GM12878 (cell line): ENCODE results near the gene UBE2E1. TPM values are rescaled to one million over a fixed set of nuclear protein-coding genes. Genes with fewer than 3 reads are reported as not detected.

Experiments used
- ATAC-seq: fragments of 200-7000 bp; cut with Tn5 transposase; 3 replicates; pipeline ENCODE4 v1.9.1; 2020; ENCODE audit warnings: mild to moderate bottlenecking, moderate library complexity
- BruUV-seq: library from RNA; stranded (reverse); fragments of 400-500 nt; replicated peaks from 2 replicates; lab custom pipeline; 2021; lab: Mats Ljungman, UMichigan
- CTCF ChIA-PET: fragments of 300-600 bp; sonication (Branson Sonifier 250); formaldehyde crosslinking; extraction: SDS; loops from one replicate; lab custom pipeline; 2021; ENCODE audit warnings: inconsistent platforms; lab: Yijun Ruan, JAX
- POLR2A ChIA-PET: fragments of 350-600 bp; formaldehyde crosslinking; extraction: SDS; loops from one replicate; lab custom pipeline; 2021; ENCODE audit warnings: inconsistent platforms; lab: Charles Lee
- RAD21 ChIA-PET: fragments of 300-600 bp; sonication (Branson Sonifier 250); formaldehyde crosslinking; loops from one replicate; lab custom pipeline; 2023; ENCODE audit warnings: antibody characterized with exemption; ENCODE audit not compliant: unreplicated experiment; lab: Charles Lee
- SMC1A ChIA-PET: fragments of 300-600 bp; sonication (Branson Sonifier 250); formaldehyde crosslinking; loops from one replicate; lab custom pipeline; 2023; ENCODE audit not compliant: unreplicated experiment, uncharacterized antibody; lab: Charles Lee
- DNase-seq: peaks from one replicate; pipeline ENCODE4 v3.0.0-alpha.2; 2011; ENCODE audit warnings: low read depth, low spot score
- FAIRE-seq: peaks from 3 replicates; lab custom pipeline; 2011; peaks lifted over from hg19 to GRCh38; lab: Jason Lieb, UNC
- H2AFZ ChIP-seq: 2 replicates; pipeline ENCODE4 v1.6.0; 2011; ENCODE audit warnings: low read depth, low read length, control low read depth; ENCODE audit not compliant: control insufficient read depth
- H3K27ac ChIP-seq: 2 replicates; pipeline ENCODE4 v1.5.1; 2011; ENCODE audit warnings: control low read depth; ENCODE audit not compliant: control insufficient read depth, insufficient read depth
- H3K27me3 ChIP-seq, 2 experiments: replicated peaks in 1 of 2; 2 replicates each; pipeline versions ENCODE4 v1.6.0 to v1.6.1; 2011; ENCODE audit warnings: low read length in 1 of 2; ENCODE audit not compliant: control insufficient read depth in 2 of 2, insufficient read depth in 2 of 2
- H3K36me3 ChIP-seq, 2 experiments: 2 replicates each; pipeline ENCODE4 v1.5.1; 2011; ENCODE audit warnings: low read length in 1 of 2; ENCODE audit not compliant: control insufficient read depth in 2 of 2, insufficient read depth in 2 of 2
- H3K4me1 ChIP-seq: 2 replicates; pipeline ENCODE4 v1.6.1; 2011; ENCODE audit warnings: mild to moderate bottlenecking, low read length, moderate library complexity, mixed read lengths; ENCODE audit not compliant: control insufficient read depth, insufficient read depth
- H3K4me2 ChIP-seq: 2 replicates; pipeline ENCODE4 v1.6.0; 2011; ENCODE audit warnings: control low read depth; ENCODE audit not compliant: control insufficient read depth, insufficient read depth
- H3K4me3 ChIP-seq: fragments of 200-600 bp; sonication (generic); 2 replicates; pipeline ENCODE4 v1.5.1; 2016
- H3K79me2 ChIP-seq: 2 replicates; pipeline ENCODE4 v1.6.0; 2011; ENCODE audit warnings: low read length; ENCODE audit not compliant: control insufficient read depth, insufficient read depth
- H3K9ac ChIP-seq: 2 replicates; pipeline ENCODE4 v1.8.0; 2011; ENCODE audit warnings: low read length, control low read depth, mixed read lengths; ENCODE audit not compliant: control insufficient read depth, insufficient read depth
- H3K9me3 ChIP-seq: replicated peaks from 3 replicates; pipeline ENCODE4 v1.5.1; 2011; ENCODE audit warnings: mild to moderate bottlenecking, low read length; ENCODE audit not compliant: control insufficient read depth, insufficient read depth
- H4K20me1 ChIP-seq: 2 replicates; pipeline ENCODE4 v1.6.0; 2011; ENCODE audit not compliant: control insufficient read depth, insufficient read depth
- ETV6 ChIP-seq, 2 experiments: fragments of 450-650 bp in 1 of 2; IDR thresholded peaks in 1 of 2; conservative IDR thresholded peaks in 1 of 2; 2 replicates each; pipeline ENCODE4 v1.6.1; 2014; ENCODE audit warnings: antibody characterized with exemption in 1 of 2, borderline replicate concordance in 1 of 2, low read depth in 1 of 2, mild to moderate bottlenecking in 1 of 2, moderate library complexity in 1 of 2
- IKZF2 ChIP-seq, 2 experiments: fragments of 450-650 bp; IDR thresholded peaks; 2 replicates each; pipeline ENCODE4 v1.6.1; 2017; ENCODE audit warnings: mild to moderate bottlenecking in 2 of 2, moderate library complexity in 2 of 2
- MYB ChIP-seq: fragments of 150-350 bp; IDR thresholded peaks from 2 replicates; pipeline ENCODE4 v1.6.1; 2014; ENCODE audit warnings: mild to moderate bottlenecking, low read depth, low read length, borderline replicate concordance
- PBX3 ChIP-seq: IDR thresholded peaks from 2 replicates; pipeline ENCODE4 v1.6.1; 2011; ENCODE audit warnings: mild to moderate bottlenecking, low read depth, low read length, moderate library complexity; ENCODE audit not compliant: insufficient replicate concordance
- RAD51 ChIP-seq: fragments of 450-650 bp; IDR thresholded peaks from 2 replicates; pipeline ENCODE4 v1.6.1; 2016; ENCODE audit warnings: moderate library complexity, mild to moderate bottlenecking, inconsistent platforms
- RB1 ChIP-seq: fragments of 450-650 bp; formaldehyde crosslinking; IDR thresholded peaks from 2 replicates; pipeline ENCODE4 v1.6.1; 2017; ENCODE audit warnings: mild to moderate bottlenecking, borderline replicate concordance
- RCOR1 ChIP-seq: conservative IDR thresholded peaks from 2 replicates; pipeline ENCODE4 v1.6.1; 2012; ENCODE audit warnings: low read depth, low read length, improper control_type of control experiment
- RUNX3 ChIP-seq: IDR thresholded peaks from 2 replicates; pipeline ENCODE4 v1.6.1; 2012; ENCODE audit warnings: low read length, inconsistent platforms
- ZNF207 ChIP-seq: fragments of 450-650 bp; IDR thresholded peaks from 2 replicates; pipeline ENCODE4 v1.6.1; 2014; ENCODE audit warnings: antibody characterized with exemption, mild to moderate bottlenecking, borderline replicate concordance
- ZNF217 ChIP-seq: fragments of 450-650 bp; IDR thresholded peaks from 2 replicates; pipeline ENCODE4 v1.6.1; 2017; ENCODE audit warnings: antibody characterized with exemption, mild to moderate bottlenecking
- WGBS: methylation state at CpG from one replicate; pipeline ENCODE4 v1.1.6; 2016; ENCODE audit warnings: low lambda C conversion rate; ENCODE audit not compliant: insufficient replicate concordance, insufficient coverage; ENCODE audit errors: missing lambda C conversion rate; 5-methylcytosine and 5-hydroxymethylcytosine counted together
- in situ Hi-C: fragments of 300-500 bp; cut with MboI; formaldehyde crosslinking; loops from 9 replicates; pipeline ENCODE4 v1.14.3; 2018; ENCODE audit warnings: mixed read lengths
- intact Hi-C: fragments of 100-400 bp; cut with micrococcal nuclease; formaldehyde crosslinking; loops from one replicate; pipeline ENCODE4 v1.14.2; 2022; ENCODE audit not compliant: unreplicated experiment
- polyA plus RNA-seq, 11 experiments: library from polyadenylated mRNA; depleted of rRNA in 4 of 11; unstranded in 6 of 11; stranded (reverse) in 5 of 11; fragments of >200 nt; fragmentation: Nextera tagmentation in 4 of 11; fragmentation: Illumina TruSeq in 1 of 11; extraction: Ambion mirVana in 4 of 11; extraction: Trizol in 1 of 11; gene quantifications; 1 replicate in 1 of 11; 2 replicates in 10 of 11; pipeline versions ENCODE4 v1.2.1 to v1.2.3, GENCODE V29; 2011 to 2016; ENCODE audit warnings: inconsistent platforms in 2 of 11, missing spikeins in 2 of 11, low read depth in 1 of 11
- total RNA-seq, 4 experiments: library from RNA; depleted of rRNA in 3 of 4; stranded (reverse); fragments of >200 nt in 3 of 4; fragmentation: Illumina TruSeq in 1 of 4; extraction: Trizol in 1 of 4; gene quantifications; 2 replicates each; pipeline versions ENCODE4 v1.2.1 to v1.2.3, GENCODE V29; 2013 to 2021

UBE2E1 gene
- total and polyA plus RNA-seq, 10 of the 15 experiments (the other 5 are each of a cell fraction or from before 2014, with no cell fraction given), result 18.7 to 425 (median 147) TPM

GRCh38 chr3:23781051-23781450 is 24.7 kb upstream of the UBE2E1 start (continued):
- no peak for TF ChIP-seq PBX3
- no peak for TF ChIP-seq ZNF207
- no peak for TF ChIP-seq RAD51
- TF ChIP-seq RB1, result no peak

- Histone ChIP-seq H3K36me3 (no peaks in the 10 kb centered on the region), H4K20me1 (no peaks in the 10 kb centered on the region), H3K27me3 (no peaks in the 10 kb centered on the region; a peak in 1 of 4 replicates), H3K4me2 (no peak overlapping the region), H2AFZ (no peak overlapping the region), H3K4me3 (no peak overlapping the region), H3K27ac (no peak overlapping the region), H3K9ac (no peak overlapping the region), H3K79me2 (no peaks in the 10 kb centered on the region), H3K4me1 (peaks cover 10% of the 10 kb centered on the region; the same call in 1 of the 2 replicates), H3K9me3 (no peaks in the 10 kb centered on the region; the same call in 2 of the 3 replicates)
- 42% methylated on average over 1 of the region's 1 CpG for WGBS
- ATAC-seq (no peak), FAIRE-seq (no peak), DNase-seq (no peak)
- in situ Hi-C loops, result no loop called here
- TF ChIP-seq RUNX3 (no peak), ETV6 (conservative IDR thresholded peaks at IDR 0.05 in 1 of 2, IDR thresholded peaks at IDR 0.05 in 1 of 2; ENCODE audit: borderline replicate concordance in 1 of 2, low read depth in 1 of 2) (no peak), RCOR1 (no peak), MYB (no peak), ZNF217 (no peak), IKZF2 (IDR thresholded peaks at IDR 0.05) (no peak)
- ChIA-PET SMC1A (no interaction called here), POLR2A (no interaction called here), RAD21 (no interaction called here), CTCF (no interaction called here)
- intact Hi-C loops, result no loop called here
- no TSS peak for BruUV-seq
Measured at GRCh38 chr3:23781871-23782270, 23.9 kb upstream of the UBE2E1 start.
